ENCODE data around the gene DSEL.

Gene DSEL

DNA sequence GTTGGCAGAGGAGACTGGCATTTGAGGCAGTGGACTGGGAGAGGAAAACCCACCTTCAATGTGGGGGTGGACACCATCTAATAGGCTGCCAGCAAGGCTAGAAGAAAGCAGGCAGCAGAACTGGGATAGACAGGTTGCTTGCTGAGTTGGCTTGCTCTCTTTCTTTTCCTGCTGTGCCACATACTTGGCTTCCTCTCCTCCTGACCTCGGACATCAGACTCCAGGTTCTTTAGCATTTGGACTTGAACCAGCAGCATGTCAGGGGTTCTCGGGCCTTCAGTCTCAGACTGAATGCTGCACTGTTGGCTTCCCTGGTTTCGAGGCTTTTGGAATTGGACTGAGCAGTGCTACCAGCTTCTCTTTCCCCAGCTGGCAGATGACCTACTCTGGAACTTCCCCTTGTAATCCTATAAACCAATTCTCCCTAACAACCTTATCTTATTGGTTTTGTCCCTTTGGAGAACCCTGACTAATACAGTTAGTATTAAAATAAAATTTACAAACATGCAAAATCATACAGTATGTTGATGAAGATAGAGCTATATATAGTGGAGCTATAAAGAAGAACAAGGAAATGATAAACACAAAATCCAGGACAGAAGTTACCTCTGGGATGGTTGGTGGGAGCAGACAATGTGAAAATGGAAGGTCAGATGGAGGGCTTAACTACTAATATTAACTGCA lies 15.9 kb downstream of the DSEL start:
- no peak for DNase-seq

DNA sequence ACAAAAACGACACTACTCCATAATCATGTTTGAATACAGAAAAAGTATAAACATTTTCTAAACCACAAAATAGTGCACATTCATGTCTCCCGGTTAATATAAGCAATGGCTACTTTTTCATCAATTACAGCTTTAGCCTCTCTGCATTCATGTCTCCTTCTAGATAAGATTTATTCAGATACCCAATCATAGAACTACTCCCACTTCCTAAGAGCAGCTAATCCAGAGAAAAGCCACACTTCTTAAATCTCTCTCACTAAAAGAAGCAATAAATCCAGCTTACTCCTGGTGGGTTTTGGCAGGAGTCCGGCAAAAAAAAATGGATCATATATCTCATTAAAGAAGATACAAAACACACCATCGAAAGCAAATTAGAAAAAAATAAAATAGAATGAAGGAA lies 20.1 kb downstream of the DSEL start:
- no peak for DNase-seq

DNA sequence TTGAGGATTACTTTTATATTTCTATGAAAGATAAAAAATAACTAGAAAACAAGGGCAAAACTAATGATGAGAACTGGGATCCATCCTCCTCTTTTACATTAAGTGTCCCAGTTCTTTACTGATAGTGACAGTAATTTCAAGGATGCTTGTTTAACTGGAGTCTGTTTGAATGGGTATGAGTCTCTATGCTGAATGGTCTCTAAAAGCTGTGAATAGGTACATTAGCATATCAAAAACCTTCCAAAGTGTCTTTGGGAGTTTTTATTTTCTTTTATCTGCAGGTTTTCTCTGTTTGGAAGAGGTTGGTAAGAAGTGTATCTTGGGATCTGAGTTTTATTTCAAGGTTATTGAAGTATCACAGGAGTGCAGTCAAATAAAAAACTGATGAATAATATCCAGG lies 30.0 kb downstream of the DSEL start:
- DNase-seq, result no peak

DNA sequence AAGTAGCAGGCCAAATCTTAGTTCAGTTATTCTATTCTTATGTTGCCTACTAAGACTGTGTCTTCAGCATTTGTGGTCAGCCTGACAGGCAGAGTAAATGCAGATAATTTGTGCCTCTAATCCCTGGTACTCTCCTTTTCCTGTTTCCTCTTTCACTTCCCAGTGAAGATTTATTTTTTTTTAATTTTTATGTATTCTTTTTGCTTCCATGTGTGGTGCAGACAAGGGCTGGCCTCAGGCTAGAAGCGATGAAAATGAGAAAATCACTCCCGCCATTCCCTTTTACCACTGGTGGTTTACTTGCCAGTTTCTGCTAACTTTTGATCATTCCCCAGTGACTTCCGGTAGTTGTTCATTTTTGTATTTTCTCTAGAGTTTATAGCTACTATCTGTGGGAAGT lies 30.9 kb downstream of the DSEL start:
- DNase-seq, result no peak

DNA sequence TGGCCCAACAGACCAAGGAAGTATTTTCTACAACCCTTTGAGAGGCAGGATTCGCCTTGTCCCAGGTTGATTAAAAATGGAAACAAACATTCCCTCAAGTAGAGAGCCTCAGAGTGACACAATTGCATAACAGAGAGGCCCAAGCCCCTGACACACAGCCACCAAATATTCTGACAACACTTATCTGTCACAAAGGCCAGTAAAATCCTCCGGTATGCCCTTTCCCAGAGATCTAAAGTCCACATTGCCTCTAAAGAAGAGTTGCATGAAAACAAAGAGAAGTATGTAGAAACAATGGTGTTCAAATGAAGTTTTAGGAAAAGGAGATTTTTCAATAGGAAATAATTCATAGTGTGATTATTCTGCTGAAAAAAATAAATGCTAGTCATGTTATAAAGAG lies 32.1 kb downstream of the DSEL start:
- DNase-seq, result no peak

DNA sequence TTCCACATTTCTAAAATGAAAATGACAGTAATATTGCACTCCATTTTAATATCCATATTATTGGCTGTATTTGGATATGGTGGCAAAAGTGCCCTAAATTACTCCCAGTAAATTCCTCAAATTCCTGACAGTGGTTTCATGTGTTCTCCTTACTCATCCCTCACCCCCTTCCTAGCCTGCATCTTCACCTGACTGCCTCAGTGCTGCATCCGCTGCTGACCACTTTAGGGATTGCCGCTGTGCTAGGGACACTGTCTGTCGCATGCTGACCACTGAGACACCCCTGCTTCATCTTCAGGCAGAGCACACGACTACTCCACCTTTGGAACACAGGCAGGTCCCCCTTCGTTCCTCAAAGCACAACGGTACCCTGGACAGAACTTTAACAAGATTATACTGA lies 32.6 kb downstream of the DSEL start:
- no peak for DNase-seq

DNA sequence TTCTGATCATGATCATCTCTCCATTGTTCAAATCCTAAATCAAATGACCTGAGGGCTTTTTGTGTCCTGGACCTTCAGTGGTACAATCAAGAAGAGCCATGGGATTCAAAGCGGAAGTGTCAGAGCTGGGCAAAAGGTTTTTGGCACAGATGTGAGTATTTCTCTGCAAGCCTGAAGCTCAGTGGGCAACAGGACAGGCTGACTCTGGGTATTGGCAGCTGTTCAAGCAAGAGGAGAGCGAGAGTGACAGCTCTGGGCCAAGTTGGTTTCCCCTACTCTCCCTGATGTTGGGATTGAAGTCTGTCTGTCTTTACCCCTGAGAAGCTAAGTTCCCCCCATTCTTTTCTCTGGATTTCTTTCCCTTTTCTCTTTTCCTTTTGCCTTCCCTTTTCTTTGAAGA lies 33.3 kb downstream of the DSEL start:
- no peak for DNase-seq

DNA sequence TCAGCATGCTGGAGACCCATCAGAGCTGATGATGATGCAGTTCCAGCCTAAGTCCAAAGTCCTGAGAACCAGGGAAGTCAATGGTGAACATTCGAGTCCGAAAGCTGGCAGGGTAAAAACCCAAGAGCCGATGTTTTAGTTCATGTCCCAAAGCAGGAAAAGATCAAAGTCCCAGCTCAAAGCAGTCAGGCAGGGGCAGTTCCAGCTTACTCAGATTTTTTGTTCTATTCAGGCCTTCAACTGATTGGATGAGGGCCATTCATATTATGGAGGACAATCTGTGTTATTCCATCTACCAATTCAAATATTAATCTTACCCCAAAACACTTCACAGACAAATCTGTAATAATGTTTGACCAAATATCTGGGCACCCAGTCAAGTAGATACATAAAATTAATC lies 38.3 kb downstream of the DSEL start:
- DNase-seq, result no peak

DNA sequence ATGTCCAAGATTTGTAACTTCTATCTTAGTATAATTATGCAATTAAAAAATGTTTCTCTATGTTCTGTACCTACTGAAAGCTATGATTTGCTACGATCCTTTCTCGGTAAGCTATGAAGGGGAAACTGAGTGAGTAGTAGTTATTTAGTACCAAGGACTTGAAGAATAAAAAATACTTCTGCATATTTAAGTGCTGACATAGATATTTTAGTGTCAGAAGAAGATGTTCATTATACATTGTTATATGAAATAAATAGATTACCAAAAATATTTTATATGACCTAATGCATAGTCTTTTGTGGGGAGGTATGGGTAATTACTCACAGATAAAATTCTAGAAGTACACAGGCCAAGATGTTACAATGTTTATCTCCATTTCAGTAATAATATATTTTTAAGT lies 39.0 kb downstream of the DSEL start:
- no peak for DNase-seq

DNA sequence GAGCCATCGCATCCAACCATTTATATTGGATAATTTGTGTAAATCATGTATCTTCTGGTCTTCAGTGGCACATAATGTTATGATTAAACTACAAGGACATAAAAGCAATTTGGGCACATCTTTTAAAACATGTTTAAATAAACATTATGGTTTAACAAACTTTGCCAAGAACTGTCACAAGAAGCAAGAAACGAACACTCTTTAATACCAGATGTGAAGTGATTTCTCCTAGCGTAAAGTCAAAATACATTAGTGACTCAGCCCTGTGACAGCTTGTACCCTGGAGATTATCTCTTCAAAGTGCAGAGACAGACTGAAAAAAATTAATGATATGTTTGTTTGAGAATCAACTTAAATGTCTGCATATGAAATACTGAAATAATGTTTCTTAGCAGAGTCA lies 39.9 kb downstream of the DSEL start:
- no peak for DNase-seq

DNA sequence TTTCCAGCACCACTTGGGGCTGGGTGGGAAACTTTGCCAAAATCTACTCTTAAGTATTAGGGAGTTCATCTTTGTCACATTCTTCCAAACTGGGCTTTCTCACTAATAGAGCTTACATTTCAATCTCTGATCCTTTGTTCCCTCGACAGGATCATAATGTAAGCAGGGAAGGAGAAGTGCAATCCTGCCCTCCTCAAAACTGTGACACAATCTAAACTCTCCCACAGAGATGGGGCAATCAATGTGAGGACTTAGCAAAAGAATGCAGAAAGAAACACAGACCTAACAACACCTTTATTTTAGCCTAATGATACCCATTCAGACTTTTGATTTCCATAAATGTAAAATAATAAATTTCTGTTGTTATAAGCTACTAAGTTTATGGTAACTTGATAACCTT lies 40.8 kb downstream of the DSEL start:
- no peak for DNase-seq

DNA sequence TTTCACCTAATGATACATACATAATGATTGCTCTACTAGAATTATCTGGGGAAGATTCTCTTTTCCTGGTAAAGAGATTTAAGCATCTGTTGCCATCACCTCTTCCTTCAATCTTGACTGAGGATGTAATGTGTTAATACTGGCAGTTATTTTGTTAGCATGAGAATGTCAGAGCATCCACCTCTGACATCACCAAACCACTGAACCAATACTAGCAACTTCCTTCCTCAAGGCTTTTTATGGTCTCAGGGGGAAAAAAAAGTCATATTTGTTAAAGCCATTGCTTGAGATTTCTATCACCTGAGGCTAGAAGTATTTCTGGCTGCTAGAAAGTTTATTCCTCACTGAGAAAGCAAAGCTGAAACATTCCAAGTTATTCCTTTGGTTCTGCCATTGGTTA lies 48.5 kb downstream of the DSEL start:
- no peak for DNase-seq

DNA sequence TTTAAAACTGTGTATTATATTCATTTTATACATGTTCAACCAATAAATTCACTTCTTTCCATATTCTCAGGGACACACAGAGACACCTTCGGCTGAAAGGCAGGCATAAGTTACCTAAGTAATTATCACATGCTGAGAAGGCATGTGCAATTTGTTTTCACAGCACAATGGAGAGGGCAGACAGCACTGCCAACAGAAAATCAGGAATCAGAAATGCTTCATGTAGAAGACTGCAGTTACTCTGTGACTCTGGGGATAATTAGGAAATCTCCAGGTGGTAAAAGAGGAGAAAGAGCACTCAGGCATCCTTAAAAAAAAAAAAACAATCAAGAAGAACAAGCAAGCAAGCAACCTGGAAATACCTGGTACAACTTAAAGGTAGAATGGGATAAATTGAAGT lies 49.3 kb downstream of the DSEL start:
- no peak for DNase-seq

DNA sequence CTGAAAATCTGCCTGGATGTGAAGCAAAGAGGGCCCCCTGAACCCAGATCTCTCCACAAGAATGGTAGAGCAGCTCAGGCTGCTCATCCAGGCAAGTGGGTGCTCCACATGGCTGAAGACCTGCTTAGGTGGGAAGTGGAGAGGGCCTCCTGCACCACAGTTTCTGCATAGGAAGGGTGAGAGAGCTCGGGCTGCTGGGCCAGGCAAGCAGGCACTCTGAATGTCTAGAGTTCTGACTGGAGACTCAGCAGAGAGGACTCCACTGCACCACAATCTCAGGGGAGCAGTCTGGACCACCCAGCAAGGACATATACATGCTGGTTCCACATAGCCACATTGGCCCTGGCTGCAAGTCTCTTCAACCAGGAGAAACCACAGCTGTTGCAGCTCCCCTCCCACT lies 52.0 kb downstream of the DSEL start:
- no peak for DNase-seq

DNA sequence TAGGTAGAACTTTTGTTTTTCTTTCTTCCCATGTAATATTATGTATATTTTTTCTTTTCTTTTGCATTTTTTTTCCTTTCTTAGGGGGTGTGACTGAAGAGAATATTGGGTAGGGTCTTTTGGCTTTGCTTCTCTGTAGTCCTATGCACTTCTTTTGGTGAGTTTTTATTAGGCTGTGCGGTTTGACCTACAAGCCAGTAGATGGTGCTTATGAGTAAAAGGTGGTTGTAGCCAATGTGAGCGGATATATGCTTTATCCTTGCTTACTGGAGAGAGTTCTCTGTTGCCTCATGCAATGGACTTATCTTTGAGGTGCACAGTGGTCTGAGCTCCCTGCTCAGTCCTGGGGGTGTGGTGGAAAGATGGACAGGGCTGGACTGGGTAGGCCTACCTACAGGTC lies 52.7 kb downstream of the DSEL start:
- DNase-seq, result no peak

DNA sequence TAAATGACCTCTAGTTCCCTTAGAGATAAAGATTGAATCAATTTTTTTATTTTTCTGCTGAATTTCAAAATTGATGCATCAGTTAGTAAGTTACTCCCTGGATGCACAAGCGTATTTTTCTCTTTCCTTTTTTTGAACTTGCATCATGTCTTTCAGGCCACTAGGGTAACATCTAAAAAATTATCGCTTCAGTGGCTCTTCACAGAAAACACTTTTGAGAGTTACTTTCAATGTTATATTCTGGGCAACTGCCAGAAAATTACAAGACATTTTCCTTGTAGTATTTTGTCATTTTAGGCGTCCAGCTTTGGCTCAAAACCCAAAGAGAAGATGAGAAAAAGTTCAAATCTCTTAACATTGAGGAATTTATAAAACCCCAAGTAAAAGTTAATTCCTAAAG lies 59.8 kb downstream of the DSEL start:
- DNase-seq, result no peak
